Hippocampal formation (tissue), 2 donors: ENCODE results near the gene NDUFV2.

Experiments used
- DNase-seq, 2 donors: peaks; one replicate each; lab custom pipeline; 2025; lab: John Stamatoyannopoulos, UW

NDUFV2 gene

GRCh38 chr18:9117980-9118841 is 15.7 kb downstream of the NDUFV2 start:
- DNase-seq, result no peak

GRCh38 chr18:9120796-9121195 is 18.3 kb downstream of the NDUFV2 start:
- no peak for DNase-seq

GRCh38 chr18:9123520-9123919 is 21.0 kb downstream of the NDUFV2 start:
- no peak for DNase-seq

DNA sequence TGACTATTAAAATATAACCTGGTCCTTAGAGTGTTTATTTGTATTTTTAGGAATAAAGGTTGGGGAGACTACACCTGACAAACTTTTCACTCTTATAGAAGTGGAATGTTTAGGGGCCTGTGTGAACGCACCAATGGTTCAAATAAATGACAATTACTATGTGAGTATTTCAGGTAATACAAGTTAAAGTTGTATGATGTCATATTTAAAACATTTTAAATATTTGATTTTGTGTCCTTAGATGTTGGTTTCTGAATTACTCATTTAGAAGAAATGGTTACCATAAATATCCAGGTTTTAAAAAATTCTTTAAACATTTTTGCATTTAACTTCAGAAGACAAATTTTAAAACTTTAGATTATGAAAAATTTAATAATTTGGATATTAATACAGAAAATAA is 22.3 kb downstream of the NDUFV2 start:
- DNase-seq, result no peak

DNA sequence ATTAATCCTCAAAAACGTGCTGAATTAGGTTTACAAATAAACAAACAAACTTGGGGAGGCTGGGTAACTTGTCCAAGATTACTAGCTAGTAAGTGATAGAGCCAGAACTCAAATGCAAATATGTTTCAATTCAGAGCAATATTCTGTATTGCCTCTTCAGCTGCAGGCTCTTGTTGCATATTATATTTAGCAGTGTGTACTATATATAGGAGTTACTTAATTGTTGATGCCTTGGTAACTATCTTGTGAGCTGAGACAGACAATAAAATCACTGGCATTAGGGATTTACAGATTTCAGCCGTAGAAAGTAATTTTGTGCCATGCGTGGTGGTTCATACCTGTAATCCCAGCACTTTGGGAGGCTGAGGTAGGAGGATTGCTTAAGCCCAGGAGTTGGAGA is 23.8 kb downstream of the NDUFV2 start:
- no peak for DNase-seq

- DNase-seq, result no peak
Observed at GRCh38 chr18:9130195-9130594, 27.7 kb downstream of the NDUFV2 start.

DNA sequence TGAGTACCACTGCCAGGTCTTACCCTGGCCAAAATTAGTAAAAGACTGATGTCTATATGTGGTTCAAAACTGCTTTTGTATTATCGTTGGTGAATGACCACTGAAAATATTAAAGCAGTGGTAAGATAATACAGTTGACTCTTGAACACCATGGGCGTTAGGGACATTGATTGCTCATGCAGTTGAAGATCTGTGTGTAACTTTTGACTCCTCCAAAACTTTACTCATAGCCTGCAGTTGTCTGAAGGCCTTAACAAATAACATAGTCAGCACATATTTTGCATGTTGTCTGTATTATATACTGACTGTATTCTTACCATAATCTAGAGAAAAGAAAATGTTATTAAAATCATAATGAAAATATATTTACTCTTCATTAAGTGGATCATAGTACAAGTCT is 28.3 kb downstream of the NDUFV2 start:
- no peak for DNase-seq

DNA sequence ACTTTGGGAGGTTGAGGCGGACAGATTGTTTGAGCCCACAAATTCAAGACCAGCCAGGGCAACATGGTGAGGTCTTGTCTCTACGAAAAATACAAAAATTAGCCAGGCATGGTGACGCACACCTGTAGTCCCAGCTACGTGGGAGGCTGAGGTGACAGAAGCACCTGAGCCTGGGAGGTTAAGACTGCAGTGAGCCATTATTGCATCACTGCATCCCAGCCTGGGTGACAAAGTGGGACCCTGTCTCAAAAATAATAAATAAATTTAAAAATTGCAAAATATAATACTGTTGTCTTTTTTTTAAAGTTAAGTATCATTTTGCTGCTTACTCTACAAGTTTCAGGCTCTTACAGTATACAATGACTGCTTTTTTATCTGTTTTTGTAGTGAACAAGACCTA is 30.1 kb downstream of the NDUFV2 start:
- no peak for DNase-seq

DNA sequence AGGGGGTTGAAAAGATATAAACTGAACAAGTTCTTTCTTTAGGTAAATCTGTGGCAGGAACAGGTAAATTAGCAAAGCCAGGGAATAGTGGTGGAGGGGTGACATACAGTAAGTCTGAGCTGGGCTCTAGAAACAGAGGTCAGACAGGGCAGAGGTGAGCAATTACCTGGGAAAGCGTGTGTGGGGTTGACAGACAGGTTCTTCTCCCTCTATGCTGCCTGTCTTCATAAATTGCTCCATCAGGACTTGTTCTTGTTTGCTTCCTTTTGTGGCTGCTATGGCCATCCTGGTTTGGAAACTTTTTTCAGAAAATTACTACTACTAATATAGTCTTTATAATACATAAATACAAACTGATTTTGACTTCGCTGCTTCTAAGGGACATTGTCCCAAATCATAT is 30.7 kb downstream of the NDUFV2 start:
- DNase-seq, result no peak

- no peak for DNase-seq
Observed at GRCh38 chr18:9135081-9135911, 32.8 kb downstream of the NDUFV2 start.

- DNase-seq, result peak in 1 of 2 donors; percentile 49
Observed at GRCh38 chr18:9135912-9136314, 33.4 kb downstream of the NDUFV2 start.

GRCh38 chr18:9136315-9137155 is 34.0 kb downstream of the NDUFV2 start, which contains the start of gene ANKRD12:
ANKRD12 (plus strand) TSS chr18:9136781; CDS start chr18:9182433, 45,652 bp downstream.
- peak; percentile 95 to 96 for DNase-seq

DNA sequence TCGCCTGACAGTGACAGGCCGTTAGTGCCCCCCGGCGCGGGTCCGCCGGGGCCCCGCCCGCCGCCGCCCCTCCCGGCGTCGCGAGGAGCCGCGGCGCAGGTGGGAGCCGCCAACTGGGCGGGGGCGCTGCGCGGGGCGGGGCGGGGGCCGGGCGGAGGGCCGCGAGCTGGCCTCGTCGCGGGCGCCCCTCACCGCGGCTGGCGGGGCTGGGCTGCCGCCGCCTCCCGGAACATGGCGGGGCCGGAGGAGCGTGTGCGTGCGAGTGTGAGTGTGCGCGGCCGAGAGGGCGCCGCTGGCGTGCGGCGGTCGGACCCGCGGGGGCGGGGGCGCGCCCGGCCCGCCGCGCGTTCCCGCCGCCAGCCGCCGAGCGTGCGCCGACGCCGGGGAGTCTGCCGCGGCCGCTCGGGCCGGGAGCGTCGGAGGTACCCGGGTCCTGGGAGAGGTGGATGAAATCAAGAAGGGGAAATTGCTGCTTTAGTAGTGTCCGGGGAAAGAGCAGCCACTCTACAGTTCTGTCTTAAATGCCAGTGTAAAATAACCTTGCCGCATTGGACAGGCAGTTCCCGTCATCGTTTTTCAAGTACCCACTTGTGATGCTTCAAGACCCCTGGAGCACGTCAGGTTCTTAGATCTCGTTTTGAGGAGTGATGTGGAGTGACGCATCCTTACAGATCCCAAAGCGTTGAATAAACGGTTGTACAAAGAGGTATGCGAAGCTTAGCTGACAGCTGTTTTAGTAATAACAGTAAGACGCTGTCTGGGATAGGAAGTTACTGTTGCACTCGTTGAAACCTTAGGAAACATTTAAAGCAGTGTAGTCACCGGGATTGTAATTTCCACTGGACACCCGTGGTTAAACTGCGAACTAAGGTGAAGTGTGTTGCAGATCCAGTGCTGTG is 34.9 kb downstream of the NDUFV2 start:
- peak in 1 of 2 donors; percentile 45 for DNase-seq

DNA sequence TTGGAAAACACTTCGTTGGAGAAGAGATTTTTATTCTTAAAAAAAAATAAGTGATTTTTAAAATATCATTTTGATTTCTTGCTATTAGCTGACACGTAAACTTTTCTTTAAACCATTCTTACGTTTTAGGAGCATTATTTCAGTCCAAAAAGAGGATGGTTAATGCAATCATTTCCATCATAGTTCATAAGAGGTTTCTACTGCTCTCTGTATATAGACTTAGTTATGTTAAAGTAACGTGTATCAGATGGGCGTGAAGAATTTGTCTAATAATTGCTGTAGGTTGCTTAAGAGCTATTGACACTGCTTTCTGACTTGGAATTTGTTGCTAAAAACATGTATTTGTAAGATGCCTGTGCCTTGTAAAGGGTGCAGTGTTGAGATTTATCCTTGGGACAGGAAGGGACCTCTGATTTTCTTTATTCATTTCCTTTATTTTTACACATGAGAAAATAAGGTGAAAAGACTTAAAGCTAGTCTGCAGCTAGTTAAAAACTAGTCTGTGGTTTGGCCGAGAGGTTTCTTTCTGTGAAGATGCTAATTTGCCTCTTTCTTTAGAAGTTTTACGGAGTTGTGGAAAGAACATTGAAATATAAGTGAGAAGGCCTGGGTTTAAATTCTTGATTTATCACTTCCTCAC is 37.0 kb downstream of the NDUFV2 start:
- DNase-seq, result no peak

DNA sequence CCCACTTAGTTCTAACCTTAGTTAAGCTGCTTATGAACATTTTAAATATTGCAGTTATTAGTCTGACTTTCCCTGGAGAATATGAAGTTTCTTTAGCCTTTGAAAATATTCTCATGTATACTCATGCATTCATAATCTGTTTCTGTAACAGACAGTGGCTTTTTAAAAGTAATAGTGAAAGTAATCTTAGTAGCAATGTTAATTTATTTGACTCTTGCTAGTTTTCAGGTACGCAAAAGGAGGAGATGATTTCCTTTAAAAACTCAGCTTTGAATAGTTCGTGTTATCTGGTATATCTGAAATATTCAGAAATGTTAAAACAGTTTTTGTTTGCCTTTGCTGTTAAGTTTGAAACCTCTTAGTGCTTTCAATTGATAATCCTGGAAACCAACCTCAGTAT is 37.9 kb downstream of the NDUFV2 start:
- no peak for DNase-seq

- no peak for DNase-seq
Observed at GRCh38 chr18:9140984-9141383, 38.5 kb downstream of the NDUFV2 start.

DNA sequence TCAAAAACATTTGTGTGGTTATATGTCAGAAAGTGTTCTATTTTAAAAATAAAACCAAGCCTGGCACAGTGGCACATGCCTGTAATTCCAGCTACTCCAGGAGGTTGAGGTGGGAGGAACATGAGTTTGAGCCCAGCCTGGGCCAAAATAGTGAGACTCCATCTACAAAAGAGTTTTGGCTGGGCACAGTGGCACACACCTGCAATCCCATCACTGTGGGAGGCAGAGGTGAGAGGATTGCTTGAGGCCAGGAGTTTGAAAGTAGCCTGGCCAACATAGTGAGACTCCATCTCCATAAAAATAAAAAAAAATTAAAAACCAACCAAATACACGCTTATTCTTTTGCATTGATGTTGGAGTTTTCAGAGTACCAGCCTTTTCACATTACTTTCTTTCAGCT is 43.7 kb downstream of the NDUFV2 start:
- no peak for DNase-seq

- DNase-seq, result peak; percentile 10 to 82
Observed at GRCh38 chr18:9147440-9148202, 45.1 kb downstream of the NDUFV2 start.

- no peak for DNase-seq
Observed at GRCh38 chr18:9148203-9148552, 45.7 kb downstream of the NDUFV2 start.

GRCh38 chr18:9150121-9150520 is 47.6 kb downstream of the NDUFV2 start:
- DNase-seq, result no peak
